Natural killer cell (primary cell): ENCODE data around the gene PET100. TPM values are rescaled to one million over a fixed set of nuclear protein-coding genes. Genes with fewer than 3 reads are reported as not detected.

ENCODE experiments used
- ATAC-seq, 3 donors: fragments of 150-1000 bp in 2 of 3; fragments of 200-7000 bp in 1 of 3; cut with Tn5 transposase; 1 replicate in 1 of 3; 2 replicates in 2 of 3; pipeline ENCODE4 v1.10.0; 2021; ENCODE audit warnings: mild to moderate bottlenecking in 2 of 3, moderate library complexity in 2 of 3
- DNase-seq, 2 donors: peaks; one replicate each; pipeline versions ENCODE4 v3.0.0 to v3.0.0-alpha.2; 2013 to 2021; ENCODE audit warnings: mixed read lengths in 1 of 2
- H3K27ac ChIP-seq: one replicate; pipeline ENCODE4 v1.5.1; 2013; ENCODE audit warnings: mild to moderate bottlenecking, low read length
- H3K27me3 ChIP-seq: one replicate; pipeline ENCODE4 v1.6.1; 2013; ENCODE audit warnings: low read length; ENCODE audit not compliant: control insufficient read depth, insufficient read depth
- H3K36me3 ChIP-seq: one replicate; pipeline ENCODE4 v1.6.1; 2013; ENCODE audit warnings: low read length; ENCODE audit not compliant: control insufficient read depth, insufficient read depth
- H3K4me1 ChIP-seq: one replicate; pipeline ENCODE4 v1.6.1; 2013; ENCODE audit warnings: low read length; ENCODE audit not compliant: control insufficient read depth, insufficient read depth
- H3K4me3 ChIP-seq: one replicate; pipeline ENCODE4 v1.5.1; 2013; ENCODE audit warnings: low read length
- H3K9me3 ChIP-seq: one replicate; pipeline ENCODE4 v1.6.1; 2013; ENCODE audit warnings: low read length; ENCODE audit not compliant: control insufficient read depth, insufficient read depth
- H3K27ac Mint-ChIP-seq, 2 donors: one replicate each; pipeline ENCODE4 v1.8.0; 2022; ENCODE audit warnings: mild to moderate bottlenecking in 2 of 2, mixed read lengths in 2 of 2, moderate library complexity in 1 of 2
- H3K27me3 Mint-ChIP-seq, 2 donors: one replicate each; pipeline ENCODE4 v1.8.0; 2022; ENCODE audit warnings: low read depth in 2 of 2, mixed read lengths in 2 of 2
- H3K36me3 Mint-ChIP-seq: one replicate; pipeline ENCODE4 v1.8.0; 2022; ENCODE audit warnings: mixed read lengths
- H3K4me1 Mint-ChIP-seq, 2 donors: one replicate each; pipeline ENCODE4 v1.8.0; 2022; ENCODE audit warnings: mixed read lengths in 2 of 2
- H3K4me3 Mint-ChIP-seq: one replicate; pipeline ENCODE4 v1.8.0; 2022; ENCODE audit warnings: mild to moderate bottlenecking, moderate library complexity, mixed read lengths
- H3K9me3 Mint-ChIP-seq, 2 donors: one replicate each; pipeline ENCODE4 v1.8.0; 2022; ENCODE audit warnings: mixed read lengths in 2 of 2
- CTCF ChIP-seq: fragments of 200-600 bp; IDR thresholded peaks from one replicate; pipeline ENCODE4 v1.8.0; 2022; ENCODE audit warnings: antibody characterized with exemption
- WGBS: methylation state at CpG from one replicate; pipeline ENCODE4 v1.1.7; 2013; ENCODE audit warnings: missing lambda C conversion rate; ENCODE audit not compliant: insufficient coverage; 5-methylcytosine and 5-hydroxymethylcytosine counted together
- intact Hi-C: fragments of 100-400 bp; cut with micrococcal nuclease; formaldehyde crosslinking; loops from one replicate; pipeline ENCODE4 v1.14.2; 2022
- total RNA-seq, 4 donors: library from RNA; stranded (reverse); fragments of 120-200 nt in 1 of 4; gene quantifications; one replicate each; pipeline versions ENCODE4 v1.2.3 to v1.2.4, GENCODE V29; 2013 to 2022

Gene PET100
- total RNA-seq, 3 donors from 2014 or later (not counting 1 experiment from before 2014, with no cell fraction given) = 92.0 to 139 (median 106) TPM

- Histone ChIP-seq H3K36me3 (peaks cover 11% of the 10 kb centered on the region), H3K9me3 (no peaks in the 10 kb centered on the region), H3K27me3 (no peaks in the 10 kb centered on the region), H3K4me1 (peaks cover 19% of the 10 kb centered on the region), H3K27ac (no peak overlapping the region), H3K4me3 (no peak overlapping the region)
- intact Hi-C loops = no loop called here
- no peak for TF ChIP-seq CTCF
- DNase-seq (no peak), ATAC-seq (no peak)
- Mint-ChIP-seq H3K4me1 (peaks cover 5 to 16% of the 10 kb centered on the region in 2 donors), H3K27ac (no peak overlapping the region), H3K27me3 (no peaks in the 10 kb centered on the region), H3K4me3 (no peak overlapping the region), H3K36me3 (no peaks in the 10 kb centered on the region), H3K9me3 (no peaks in the 10 kb centered on the region)
- WGBS = 91% methylated on average over 15 of the region's 15 CpGs
These were observed 18.8 kb downstream of the PET100 start for GRCh38 chr19:7648265-7649014.

- Histone ChIP-seq H3K27me3 (no peaks in the 10 kb centered on the region), H3K36me3 (peaks cover 6% of the 10 kb centered on the region), H3K4me1 (peaks cover 10% of the 10 kb centered on the region), H3K27ac (no peak overlapping the region), H3K4me3 (no peak overlapping the region), H3K9me3 (no peaks in the 10 kb centered on the region)
- ATAC-seq (no peak), DNase-seq (no peak)
- WGBS = 53% methylated on average over 2 of the region's 2 CpGs
- Mint-ChIP-seq H3K4me1 (peaks cover 5 to 16% of the 10 kb centered on the region in 2 donors), H3K27me3 (no peaks in the 10 kb centered on the region), H3K36me3 (no peaks in the 10 kb centered on the region), H3K4me3 (no peak overlapping the region), H3K9me3 (no peaks in the 10 kb centered on the region), H3K27ac (no peak overlapping the region)
- intact Hi-C loops = no loop called here
- TF ChIP-seq CTCF = no peak
These were observed 20.6 kb downstream of the PET100 start for GRCh38 chr19:7650148-7650547.

GRCh38 chr19:7652061-7652641 is 22.6 kb downstream of the PET100 start:
- Histone ChIP-seq H3K4me1 (peaks cover 10% of the 10 kb centered on the region), H3K36me3 (peaks cover 3% of the 10 kb centered on the region), H3K9me3 (no peaks in the 10 kb centered on the region), H3K27me3 (no peaks in the 10 kb centered on the region), H3K4me3 (peak overlapping the region; percentile 13), H3K27ac (peak overlapping the region; percentile 58)
- 5% methylated on average over 28 of the region's 28 CpGs for WGBS
- Mint-ChIP-seq H3K9me3 (no peaks in the 10 kb centered on the region), H3K36me3 (no peaks in the 10 kb centered on the region), H3K4me1 (peaks cover 5 to 10% of the 10 kb centered on the region in 2 donors), H3K27ac (peak overlapping the region; percentile 82 to 91), H3K4me3 (peak overlapping the region; percentile 83), H3K27me3 (no peaks in the 10 kb centered on the region)
- DNase-seq (peak; percentile 87 to 94), ATAC-seq (peak; percentile 91 to 92 (median 92))
- TF ChIP-seq CTCF = peak; percentile 98
- intact Hi-C loops = loop anchor here (1.0 kb wide), 2 partner anchors 29 to 147 kb away; no protein-coding TSS in a partner anchor
